VCaP (cell line): ENCODE data around the gene RNGTT.

Experiments used
- H3K27ac ChIP-seq: fragments of 450-650 bp; 2 replicates; pipeline ENCODE4 v1.5.1; 2017
- TF ChIP-seq, protein P1 (sequence below): fragments of 450-650 bp; conservative IDR thresholded peaks from 2 replicates; pipeline ENCODE4 v1.5.1; 2017; ENCODE audit warnings: mild to moderate bottlenecking, moderate library complexity

Gene RNGTT

DNA sequence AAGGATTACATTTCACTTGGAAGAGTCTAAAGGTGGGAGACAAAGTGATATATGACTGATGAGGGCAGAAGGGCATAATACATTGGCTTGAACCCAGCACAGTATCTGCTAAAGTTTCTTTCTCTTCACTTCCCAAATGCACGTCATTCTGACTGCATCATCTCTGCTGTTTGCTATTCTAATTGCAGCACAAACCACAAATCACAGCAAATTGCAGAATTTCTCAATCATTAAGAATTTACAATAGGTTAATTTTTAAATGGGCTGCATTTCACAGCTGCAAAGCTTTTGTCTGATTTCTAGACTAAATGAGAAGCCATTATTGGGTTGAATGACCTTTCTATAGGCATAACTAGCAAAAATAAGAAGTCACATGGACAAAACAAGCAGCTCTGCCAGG, 337.0 kb downstream of the RNGTT start:
- H3K27ac ChIP-seq = no peak overlapping the region
- TF ChIP-seq, protein P1, sequence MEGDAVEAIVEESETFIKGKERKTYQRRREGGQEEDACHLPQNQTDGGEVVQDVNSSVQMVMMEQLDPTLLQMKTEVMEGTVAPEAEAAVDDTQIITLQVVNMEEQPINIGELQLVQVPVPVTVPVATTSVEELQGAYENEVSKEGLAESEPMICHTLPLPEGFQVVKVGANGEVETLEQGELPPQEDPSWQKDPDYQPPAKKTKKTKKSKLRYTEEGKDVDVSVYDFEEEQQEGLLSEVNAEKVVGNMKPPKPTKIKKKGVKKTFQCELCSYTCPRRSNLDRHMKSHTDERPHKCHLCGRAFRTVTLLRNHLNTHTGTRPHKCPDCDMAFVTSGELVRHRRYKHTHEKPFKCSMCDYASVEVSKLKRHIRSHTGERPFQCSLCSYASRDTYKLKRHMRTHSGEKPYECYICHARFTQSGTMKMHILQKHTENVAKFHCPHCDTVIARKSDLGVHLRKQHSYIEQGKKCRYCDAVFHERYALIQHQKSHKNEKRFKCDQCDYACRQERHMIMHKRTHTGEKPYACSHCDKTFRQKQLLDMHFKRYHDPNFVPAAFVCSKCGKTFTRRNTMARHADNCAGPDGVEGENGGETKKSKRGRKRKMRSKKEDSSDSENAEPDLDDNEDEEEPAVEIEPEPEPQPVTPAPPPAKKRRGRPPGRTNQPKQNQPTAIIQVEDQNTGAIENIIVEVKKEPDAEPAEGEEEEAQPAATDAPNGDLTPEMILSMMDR = no peak

DNA sequence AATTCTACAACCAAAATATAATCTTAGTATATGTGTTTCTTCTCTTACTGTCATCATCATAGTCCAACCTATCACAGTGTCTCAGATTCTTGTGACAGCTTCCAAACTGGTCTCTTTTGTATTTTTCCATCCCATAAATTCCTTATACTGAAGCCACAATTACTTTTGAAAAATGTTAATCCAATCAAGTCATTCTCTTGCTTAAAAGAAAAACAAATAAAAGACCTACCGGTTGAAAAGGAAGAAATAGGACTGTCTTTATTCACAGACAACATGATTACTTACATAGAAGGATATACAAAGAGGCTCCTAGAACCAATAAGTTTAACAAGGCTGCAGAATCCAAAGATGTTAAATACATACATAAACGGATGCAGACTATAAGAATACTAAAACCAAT, 339.9 kb downstream of the RNGTT start:
- H3K27ac ChIP-seq = no peak overlapping the region
- TF ChIP-seq, protein P1 = no peak

DNA sequence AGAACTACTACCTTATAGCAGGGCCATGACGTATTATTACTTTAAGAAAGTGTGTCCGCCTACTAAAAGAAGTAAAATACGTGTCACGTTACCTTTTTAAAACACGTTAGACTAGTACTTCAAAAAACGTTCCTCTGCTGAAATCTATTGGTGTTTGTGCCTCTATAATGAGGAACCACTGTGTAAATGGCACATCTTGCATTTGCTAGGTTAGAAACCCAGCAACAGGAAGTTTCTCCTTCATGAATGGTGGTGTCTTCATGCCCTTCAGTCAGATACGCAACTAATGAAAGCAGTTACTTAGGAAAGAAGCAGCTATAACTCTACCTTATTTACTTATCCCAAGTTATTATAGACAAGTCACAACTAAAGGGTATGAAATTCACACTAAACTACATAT, 343.5 kb downstream of the RNGTT start:
- TF ChIP-seq, protein P1 = no peak
- no peak overlapping the region for H3K27ac ChIP-seq

DNA sequence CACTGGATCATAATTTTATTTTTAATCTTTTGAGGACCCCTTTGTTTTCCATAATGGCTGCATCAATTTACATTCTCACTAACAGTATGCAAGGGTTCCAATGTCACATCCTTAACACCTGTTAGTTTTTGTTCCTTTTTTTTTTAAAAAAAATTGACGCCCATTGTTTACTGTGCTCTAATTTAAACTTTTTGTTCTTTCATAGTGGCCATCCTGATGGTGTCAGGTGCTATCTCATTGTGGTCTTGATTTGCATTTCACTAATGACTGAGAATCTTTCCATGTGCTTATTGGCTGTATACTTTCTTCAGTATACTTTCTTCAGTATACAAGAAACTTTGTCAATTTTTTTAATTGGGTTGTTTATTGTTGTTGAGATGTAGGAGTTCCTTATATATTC, 347.0 kb downstream of the RNGTT start:
- TF ChIP-seq, protein P1 = no peak
- no peak overlapping the region for H3K27ac ChIP-seq

DNA sequence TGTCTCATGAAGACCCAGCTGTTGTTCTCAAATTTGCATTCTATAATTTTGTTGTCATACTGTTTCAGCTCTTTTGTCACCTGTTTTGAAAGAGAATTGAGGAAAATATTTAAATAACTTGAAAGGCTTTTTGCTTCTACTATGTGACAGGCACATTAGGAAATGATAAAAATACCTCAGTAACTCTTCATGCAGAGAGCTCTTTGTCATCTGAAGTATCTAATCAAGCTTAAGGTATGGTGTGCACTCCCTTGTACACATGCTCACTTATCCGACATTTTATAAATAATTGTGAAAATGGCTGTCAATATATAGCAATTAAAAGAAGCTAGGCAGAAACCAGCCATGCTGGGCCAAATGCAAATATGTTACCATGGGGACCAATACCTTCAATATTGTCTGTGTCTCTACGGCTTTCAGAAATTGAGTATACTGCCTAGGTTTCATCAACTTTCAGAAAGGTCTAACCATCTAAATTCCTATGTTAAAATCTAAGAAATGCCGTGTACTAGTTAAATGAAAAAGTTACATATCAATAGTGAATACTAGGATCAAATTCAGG, 349.0 kb downstream of the RNGTT start:
- TF ChIP-seq, protein P1 = no peak
- H3K27ac ChIP-seq = no peak overlapping the region

DNA sequence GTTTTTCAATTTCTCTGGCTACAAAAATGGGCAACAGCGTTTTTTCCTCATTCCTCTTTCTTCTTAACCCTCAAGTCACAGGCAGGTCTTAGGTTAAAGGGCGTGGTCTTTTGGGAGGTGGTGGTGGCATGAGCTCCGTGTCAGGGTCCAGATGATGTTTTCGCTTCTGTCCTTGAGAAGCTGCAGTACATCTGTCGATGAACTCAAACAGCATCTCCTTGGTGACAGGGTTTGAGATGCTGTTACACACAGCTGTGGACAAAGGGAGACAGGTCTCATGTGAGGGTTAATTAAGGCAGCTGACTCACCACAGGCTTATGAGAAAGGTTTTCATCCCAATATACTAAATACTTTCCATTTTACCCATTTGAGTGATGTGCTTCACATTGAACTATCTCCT, 350.8 kb downstream of the RNGTT start:
- no peak overlapping the region for H3K27ac ChIP-seq
- TF ChIP-seq, protein P1 = no peak

DNA sequence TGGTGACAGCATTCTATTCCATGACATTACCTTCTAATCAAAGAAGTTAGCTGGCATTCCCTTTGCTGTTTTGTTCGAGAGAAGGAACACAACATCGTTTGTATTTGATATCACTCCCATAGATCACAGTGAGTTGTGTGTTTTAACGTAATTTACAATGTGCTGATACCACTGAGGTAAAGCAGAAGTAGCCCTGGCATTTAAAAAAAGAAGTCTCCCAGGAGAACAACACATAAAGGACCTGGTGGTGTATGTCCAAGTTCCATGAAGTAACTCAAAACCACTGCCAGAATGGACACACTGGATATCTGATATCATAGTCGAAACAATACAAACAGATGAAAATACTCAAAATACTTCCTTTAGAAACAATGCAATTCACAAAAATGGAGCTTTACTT, 351.7 kb downstream of the RNGTT start:
- TF ChIP-seq, protein P1 = no peak
- no peak overlapping the region for H3K27ac ChIP-seq
